NOMO-1 treated with DMSO at 0.1 percent for 48 hours (cell line): ENCODE measurements around the gene RALGAPA1.
A peak's percentile ranks its signal among the peaks of the same experiment; 100 is the strongest.
"Not testable (repeated sequence)": the region's sequence is repeated elsewhere in the genome, so short reads cannot be mapped to it uniquely, and the experiment has no call there.

ENCODE experiments used
- DNase-seq: peaks from one replicate; lab custom pipeline; 2025; ENCODE audit not compliant: unreplicated experiment; lab: John Stamatoyannopoulos, UW

The RALGAPA1 gene

DNA sequence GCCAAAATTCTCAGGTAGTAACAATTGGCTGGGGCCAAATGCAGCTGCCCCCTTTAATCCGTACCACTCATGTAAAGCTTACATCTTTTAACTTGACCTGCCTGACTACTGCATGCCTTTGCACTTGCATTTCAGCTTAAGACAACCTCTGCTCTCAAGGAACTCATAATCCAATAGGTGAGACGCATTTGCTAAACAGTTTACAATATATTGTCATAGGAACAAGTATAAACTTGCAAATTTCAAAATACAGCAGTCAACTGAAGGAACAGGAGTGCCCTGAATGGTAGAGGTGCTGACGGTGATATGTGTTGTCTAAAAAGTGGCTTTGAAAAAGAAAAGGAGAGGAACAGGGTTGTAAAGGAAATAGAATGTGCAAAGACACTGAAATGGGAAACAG, 13.4 kb upstream of the RALGAPA1 start:
- DNase-seq = no peak

DNA sequence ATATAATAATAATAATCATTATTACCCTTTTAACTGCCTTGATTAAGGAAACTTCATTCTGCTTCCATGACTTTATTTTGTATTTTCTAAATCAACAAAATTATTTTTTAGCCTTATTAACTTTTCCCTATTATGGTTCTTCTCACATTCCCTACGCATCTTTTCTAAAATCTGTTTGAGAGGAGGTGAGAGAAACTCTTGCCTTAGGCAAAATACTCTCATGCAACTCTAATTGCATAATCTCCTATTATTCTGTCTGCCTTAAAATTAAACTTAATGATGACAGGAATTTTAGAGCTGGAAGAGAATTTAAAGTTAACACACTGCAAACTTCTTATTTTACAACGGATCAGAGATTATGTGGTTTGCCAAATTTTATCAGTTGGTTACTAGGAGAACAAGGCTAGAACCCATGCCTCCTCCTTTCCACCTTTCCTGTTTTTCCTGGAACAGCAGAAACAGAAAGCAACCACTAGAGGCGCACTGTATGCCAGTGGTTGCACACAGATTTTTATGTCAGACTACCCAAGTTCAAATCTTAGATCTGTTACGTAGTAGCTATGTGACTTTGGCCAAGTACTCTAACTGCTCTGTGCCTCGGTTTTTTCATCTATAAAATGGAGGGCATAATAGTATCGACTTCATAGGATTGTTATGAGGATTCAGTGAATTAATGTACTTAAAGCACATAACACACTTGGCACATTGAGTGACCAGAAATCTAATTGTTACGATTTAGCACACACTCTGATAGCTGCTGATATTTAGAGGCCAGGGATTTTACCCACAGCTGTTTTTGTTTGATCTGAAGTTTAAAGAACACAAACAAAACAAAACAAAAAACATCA, 12.7 kb upstream of the RALGAPA1 start:
- DNase-seq = no peak

DNA sequence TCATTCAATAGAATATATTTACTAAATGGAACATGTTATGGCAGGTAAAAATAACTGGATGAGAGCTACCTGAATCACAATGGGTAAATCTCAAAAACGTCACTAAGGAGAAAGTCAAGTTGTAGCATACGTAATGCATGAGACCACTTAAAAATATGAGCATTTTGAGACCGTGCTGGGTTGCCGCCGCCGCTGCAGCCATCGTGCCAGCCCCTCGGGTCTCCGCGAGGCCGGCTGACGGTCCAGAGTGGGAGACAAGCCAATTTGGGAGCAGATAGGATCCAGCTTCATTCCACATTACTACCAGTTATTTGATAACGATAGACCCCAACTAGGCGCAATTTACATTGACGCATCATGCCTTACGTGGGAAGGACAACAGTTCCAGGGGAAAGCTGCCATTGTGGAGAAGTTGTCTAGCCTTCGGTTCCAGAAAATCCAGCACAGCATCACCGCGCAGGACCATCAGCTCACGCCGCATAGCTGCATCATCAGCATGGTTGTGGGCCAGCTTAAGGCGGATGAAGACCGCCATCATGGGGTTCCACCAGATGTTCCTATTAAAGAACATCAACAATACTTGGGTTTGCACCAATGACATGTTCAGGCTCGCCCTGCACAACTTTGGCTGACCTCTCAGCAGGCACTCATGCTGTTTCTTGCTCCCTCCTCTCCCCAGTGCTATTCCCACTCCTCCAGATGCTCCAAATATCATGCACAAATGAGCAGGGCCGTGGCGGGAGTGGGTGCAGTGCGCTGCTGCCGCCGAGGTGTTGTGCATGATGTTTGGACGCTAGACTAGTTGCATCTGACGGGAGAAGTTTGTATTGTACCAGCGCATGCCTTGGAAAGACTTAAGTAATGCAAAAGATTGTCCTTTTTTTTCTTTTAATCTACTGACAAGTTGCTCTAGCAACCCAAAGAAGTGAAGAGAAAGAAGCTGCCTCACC, 10.8 kb upstream of the RALGAPA1 start:
- no peak for DNase-seq

DNA sequence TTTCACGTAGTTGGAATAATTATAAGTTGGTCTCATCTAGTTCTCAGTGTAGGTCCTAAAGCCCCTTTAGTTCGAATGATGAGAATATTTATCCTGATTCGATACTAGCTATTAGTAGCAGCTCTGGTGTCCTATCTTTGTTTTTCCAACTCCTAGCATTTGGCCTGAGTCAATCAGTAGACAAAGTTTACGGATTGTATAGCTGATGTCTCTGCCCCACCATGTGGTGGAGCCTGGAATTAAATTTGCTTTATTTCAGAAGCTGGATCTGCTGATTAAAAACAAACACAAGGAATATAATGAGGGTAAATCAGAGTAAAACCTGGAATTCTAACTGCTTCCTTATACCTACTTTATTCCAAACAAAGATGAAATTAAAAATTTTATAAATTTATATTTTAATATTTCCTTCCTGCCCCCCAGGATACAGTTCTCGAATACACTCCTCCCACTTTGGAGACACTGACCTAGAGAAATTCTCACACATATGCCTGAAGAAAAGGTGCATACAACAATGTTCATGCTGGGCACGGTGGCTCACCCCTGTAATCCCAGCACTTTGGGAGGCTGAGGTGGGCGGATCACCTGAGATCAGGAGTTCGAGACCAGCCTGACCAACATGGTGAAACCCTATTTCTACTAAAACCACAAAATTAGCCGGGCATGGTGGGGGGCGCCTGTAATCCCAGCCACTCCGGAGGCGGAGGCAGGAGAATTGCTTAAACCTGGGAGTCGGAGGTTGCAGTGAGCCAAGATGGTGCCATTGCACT, 9.4 kb upstream of the RALGAPA1 start:
- no peak for DNase-seq

DNA sequence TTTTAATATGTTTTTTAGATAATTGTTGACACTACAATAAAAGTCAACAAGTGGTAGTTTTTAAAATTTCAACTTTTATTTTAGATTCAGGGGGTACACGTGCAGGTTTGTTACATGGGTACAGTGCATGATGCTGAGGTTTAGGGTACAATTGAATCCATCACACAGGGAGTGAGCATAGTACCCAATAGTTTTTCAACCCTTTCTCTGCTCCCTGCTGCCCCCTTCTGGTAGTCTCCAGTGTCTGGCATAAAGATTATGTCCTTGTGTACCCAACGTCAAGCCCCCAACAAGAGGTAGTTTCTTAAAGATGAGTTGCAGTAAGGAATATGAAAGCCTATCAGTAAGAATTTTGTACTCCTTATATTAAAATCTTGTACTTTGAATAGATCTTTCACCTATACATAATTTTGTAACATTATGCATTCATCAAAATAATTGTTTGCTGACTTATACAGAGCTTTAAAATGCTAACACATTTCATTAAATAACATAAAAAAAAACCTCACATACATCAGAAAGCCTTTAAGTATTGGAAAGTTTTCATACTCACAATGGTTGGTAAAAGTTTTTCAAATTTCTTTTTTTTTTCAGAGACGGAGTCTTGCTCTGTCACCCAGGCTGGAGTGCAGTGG, 5.4 kb upstream of the RALGAPA1 start:
- DNase-seq = peak; percentile 44

DNA sequence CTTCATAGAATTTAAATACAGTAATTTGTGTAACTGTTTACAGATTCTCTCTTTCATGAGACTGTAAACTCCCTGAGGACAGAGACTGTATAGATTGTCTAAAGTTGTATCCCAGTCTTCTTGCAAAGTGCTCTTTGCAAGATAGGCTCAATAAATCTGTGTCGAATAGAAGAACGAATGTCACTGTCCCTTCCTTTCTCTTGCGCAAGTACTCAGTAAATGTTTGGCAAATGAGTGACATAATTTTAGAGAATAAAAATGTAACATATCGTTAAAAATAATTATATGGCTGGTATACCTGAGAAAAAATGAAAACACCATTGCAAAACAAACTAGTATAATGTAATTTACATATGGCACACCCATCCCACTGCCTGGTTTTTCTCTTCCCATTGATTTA, 1.9 kb upstream of the RALGAPA1 start:
- no peak for DNase-seq

DNA sequence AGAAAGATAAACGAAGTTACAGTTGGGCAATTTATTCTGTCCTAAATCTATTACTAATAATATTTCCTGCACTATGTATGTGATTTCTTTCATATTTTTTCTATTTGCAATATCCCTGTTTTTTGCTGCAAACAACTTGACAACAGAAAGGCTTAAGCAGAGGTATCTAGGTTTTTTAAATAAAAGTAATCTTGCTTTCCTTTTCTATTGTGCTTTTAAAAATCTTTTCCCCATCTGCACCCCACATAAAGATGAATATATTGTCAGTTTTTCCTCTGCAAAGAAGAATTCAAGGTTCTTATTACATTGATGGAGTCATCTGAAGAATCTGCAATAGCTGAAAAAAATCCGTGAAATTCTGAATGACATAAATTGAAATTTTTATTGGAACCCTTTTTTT, 502 bp upstream of the RALGAPA1 start:
- no peak for DNase-seq

DNA sequence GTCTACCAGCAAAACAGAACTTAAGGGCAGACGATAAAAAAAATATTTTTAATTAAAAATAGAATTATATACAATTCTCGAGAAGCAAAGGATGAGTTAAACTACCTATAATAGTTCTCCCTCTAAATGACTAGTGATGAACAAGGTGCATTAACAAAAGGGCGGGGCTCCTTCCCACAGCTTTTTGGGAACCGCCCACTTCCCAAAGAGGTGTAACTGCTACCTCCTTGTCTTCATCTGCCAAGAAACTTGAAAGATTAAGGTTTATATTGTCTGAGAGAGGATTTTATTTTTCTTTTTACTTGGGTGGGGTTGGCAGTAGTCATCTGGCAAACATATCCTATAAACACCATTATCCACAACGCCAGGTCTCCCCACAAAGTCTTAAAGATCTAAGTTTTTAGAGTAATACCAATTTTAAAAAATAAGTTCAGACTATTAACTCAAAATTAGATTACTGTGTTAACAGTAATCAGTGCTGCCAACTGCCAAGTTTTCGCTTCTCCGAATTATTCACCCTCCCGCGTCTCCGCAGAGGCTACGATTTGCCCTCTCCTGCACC, 938 bp downstream of the RALGAPA1 start:
- DNase-seq = no peak

DNA sequence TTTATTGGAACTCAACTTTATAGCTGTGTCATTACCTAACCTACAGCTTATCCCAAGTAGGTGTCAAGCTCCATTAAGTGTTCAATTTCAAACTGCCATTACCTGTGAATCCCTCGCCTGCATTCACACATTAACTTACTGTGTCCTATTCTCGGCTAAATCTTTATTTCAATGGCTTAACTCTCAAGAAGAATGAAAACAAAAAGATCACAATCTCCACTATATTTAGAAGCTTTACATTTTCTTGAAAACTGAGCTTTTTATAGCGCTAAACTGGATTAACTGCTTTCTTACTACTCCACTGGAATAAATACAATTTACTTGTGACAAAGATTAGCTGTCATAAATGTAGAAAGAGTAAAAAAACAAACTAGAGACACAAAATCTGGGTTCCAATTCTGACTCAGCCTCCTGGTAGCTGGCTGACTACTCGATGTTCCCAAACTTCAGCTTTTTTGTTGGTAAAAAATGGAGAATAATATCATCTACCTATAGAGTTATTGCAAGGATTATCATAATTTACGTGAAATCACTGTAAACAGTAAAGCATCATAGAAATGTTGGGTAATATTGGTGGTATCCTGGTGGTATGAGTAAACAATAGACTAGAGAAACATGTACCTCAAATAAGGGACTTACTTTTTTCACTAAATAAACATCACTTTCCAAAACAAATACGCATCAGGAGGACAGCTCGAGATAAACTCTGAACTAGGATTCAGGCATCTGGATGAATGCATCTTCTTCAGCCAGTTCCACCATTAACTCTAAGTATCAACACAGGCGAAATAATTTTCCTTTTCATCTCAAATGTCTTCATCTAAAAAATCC, 1.7 kb downstream of the RALGAPA1 start:
- DNase-seq = no peak

DNA sequence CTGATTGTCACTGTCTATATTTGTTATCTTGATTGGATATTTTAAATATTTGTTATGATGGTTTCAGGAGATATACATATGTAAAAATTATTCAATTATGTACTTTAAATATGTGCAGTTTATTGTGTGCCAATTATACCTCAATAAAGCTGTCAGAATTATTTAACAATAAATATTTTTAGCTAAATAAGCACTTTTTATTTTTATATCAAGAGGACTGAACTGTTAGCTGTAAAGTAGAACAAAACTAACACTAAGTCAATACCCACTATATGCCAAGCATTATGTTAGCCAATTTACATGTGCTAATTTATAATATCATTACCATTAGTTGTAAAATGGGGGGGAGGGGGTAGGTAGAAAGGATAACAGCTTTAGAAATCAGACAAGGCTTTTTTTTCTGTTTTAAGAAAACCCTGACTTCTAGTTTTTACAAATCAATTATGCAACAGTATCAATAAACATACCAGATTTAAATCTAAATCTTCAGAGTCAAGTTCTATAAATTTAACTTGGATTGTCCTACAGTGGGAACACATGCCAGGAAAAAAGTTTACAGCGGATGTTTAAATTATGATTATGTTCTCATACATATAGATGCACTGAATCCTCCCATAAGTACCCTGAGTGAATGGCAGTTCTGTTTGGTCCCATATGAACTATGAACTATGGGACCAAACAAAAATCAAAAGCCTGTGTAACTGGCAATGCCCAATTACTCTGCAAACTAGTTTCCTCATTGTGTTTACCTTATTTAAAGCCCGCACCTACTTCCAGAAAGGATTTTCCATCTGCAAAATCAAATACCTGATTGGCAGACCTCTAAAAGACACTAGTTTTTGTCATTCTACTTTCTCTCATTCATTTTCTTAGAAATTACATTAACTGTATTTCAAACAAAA, 2.8 kb downstream of the RALGAPA1 start:
- DNase-seq = no peak

DNA sequence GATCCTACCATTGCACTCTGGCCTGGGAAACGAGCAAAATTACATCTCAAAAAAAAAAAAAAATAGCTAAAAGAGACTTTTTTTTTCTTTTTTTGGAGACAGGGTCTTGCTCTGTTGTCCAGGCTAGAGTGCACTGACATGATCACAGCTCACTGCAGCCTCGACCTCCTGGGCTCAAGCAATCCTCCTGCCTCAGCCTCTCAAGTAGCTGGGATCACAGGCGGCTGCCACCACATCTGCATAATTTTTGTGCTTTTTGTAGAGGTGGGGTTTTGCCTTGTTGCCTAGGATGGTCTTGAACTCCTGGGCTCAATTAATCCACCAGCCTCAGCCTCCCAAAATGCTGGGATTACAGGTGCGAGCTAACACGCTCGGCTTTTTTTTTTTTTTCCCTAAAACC, 11.3 kb downstream of the RALGAPA1 start:
- DNase-seq = no peak

DNA sequence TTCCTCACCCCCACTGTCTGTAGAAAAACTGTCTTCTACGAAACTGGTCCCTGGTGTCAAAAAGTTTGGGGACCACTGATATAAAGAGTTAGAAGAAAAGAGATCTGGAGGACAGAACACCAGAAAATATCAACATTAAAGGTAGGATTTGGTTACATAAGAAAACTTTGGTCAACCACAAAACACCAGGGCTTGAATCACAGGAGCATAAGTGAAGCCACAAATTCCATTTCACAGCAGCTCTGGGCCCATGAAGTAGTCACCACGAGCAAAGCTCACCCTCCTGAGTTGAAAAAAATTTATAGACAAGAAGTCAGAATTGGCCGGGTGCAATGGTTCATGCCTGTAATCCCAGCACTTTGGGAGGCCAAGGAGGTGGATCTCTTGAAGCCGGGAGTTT, 19.4 kb downstream of the RALGAPA1 start:
- no peak for DNase-seq

DNA sequence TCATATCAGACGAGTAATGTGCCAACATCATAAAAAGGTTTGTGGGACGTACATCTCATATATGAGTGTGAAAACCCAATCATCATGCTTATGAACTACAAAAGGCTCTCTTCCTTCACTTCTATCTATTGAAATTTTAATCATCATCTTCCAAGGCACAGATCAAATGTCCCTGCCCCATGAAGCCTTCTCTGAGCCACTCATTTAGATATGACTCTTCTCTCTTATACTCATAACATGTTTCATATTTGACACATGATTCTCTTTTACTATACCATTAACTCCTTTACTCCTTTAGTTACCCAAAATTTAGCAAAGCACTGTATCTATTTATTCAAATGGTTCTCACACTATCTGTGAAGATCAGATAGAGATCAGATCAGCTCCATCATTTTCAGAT, 22.2 kb downstream of the RALGAPA1 start:
- DNase-seq = no peak

DNA sequence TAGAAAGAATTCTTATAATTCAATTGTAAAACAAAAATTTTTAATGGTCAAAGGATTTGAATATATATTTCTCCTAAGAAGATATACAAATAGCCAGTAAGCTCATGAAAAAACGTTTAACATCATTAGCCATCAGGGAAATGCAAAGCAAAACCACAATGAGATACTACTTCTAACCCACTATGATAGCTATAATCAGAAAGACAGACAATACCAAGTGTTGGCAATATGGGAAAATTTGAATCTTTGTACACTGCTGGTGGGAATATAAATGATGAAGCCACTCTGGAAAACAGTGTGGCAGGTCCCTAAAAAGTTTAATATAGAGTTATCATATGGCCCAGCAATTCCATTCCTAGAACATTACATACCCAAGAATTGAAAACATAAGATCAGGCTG, 25.4 kb downstream of the RALGAPA1 start:
- DNase-seq = no peak

DNA sequence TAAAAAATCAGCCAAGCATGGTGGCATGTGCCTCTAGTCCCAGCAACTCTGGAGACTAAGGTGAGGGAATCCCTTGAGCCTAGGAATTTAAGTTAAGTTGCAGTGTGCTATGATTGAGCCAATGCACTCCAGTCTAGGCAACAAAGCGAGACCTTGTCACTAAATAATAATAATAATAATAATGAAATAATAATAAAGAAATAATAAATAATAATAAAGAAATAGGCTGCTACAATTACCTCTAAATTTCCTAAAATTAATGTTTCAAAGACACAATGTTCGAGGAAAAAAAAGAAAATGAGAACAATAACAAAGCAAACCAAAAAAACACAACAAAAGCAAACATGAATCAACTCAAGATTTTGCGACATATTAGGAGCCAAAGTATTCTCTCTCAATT, 29.7 kb downstream of the RALGAPA1 start:
- DNase-seq = no peak

DNA sequence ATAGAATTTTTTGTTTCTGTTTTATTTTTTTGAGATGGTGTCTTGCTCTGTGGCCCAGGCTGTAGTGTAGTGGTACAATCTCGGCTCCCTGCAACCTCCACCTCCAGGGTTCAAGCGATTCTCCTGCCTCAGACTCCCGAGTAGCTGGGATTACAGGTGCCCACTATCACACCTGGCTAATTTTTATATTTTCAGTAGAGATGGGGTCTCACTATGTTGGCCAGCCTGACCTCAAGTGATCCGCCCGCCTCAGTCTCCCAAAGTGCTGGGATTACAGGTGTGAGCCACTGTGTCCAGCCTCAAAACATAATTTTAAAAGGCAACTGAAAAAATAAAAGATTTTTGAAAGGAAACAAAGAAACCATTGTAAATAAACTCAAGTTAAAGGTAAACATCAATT, 31.5 kb downstream of the RALGAPA1 start:
- not testable (repeated sequence) for DNase-seq

DNA sequence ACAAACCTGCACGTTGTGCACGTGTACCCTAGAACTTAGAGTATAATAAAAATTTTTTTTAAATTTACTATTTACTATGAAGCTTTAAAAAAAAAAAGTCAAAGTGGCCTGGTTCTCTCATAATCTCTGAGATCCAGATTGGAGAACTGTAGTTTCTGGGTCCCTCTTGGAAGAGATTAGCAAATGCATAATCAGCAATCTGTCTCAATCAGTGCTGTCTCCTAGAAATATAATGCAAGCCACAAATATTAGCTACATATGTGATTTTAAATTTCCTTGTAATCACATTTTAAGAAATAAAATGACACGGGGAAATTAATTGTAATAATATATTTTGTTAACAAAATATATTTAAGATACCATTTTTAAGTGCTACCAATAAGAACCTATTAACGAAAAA, 32.3 kb downstream of the RALGAPA1 start:
- no peak for DNase-seq

DNA sequence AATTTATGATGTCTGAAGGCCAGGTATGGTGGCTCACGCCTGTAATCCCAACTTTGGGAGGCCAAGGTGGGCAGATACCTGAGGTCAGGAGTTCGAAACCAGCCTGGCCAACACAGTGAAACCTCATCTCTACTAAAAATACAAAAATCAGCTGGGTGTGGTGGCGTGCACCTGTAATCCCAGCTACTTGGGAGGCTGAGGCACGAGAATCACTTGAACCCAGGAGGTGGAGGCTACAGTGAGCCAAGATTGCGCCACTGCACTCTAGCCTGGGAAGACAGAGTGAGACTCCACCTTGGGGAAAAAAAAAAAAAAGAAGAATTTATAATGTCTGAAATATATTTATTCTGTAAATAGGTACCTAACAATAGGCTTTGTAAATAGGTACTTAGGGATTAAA, 33.0 kb downstream of the RALGAPA1 start:
- not testable (repeated sequence) for DNase-seq

DNA sequence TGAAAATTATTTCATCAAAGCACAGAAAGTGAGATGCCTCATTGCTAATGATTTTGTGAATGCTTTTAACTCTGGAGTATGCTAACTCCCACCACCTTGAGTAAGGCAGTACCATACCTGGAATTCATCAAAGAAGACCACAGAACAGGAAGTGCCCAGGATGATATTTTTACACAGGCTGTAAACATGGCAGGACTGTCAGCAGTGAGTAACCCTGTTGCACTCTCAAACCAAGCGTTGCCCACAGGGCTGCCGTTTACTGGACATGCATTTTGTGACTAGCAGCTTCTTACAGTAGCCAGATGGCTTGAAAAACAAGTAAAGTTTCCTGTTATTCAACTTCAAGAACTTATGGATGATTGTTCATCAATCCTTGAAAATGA, 42.4 kb downstream of the RALGAPA1 start:
- no peak for DNase-seq
